Endothelial cell of umbilical vein (primary cell): Measurements from ENCODE around the gene CTNNB1. TPM values are rescaled to one million over a fixed set of nuclear protein-coding genes. Genes with fewer than 3 reads are reported as not detected.

Experiments
- BruUV-seq: library from RNA; stranded (reverse); fragments of 400-500 nt; replicated peaks from 2 replicates; lab custom pipeline; 2021; lab: Mats Ljungman, UMichigan
- CTCF ChIA-PET: fragments of 300-600, 350-600 bp; sonication (Branson Sonifier 250); formaldehyde crosslinking; loops from one replicate; lab custom pipeline; 2021; ENCODE audit warnings: antibody characterized with exemption, inconsistent platforms; lab: Charles Lee
- POLR2A ChIA-PET: fragments of 300-600, 350-600 bp; sonication (Branson Sonifier 250); formaldehyde crosslinking; loops from one replicate; lab custom pipeline; 2021; ENCODE audit warnings: antibody characterized with exemption, inconsistent platforms; lab: Charles Lee
- DNase-seq: peaks from one replicate; pipeline ENCODE4 v3.0.0-alpha.2; 2011; ENCODE audit warnings: low read depth, low spot score
- FAIRE-seq: peaks from 2 replicates; lab custom pipeline; 2011; peaks lifted over from hg19 to GRCh38; lab: Jason Lieb, UNC
- H2AFZ ChIP-seq: 2 replicates; pipeline ENCODE4 v1.6.0; 2012; ENCODE audit warnings: low read depth, low read length, control low read depth, inconsistent platforms
- H3K27ac ChIP-seq: 2 replicates; pipeline ENCODE4 v1.5.1; 2011; ENCODE audit warnings: low read depth, mild to moderate bottlenecking, control low read depth, low read length, moderate library complexity; ENCODE audit not compliant: insufficient read depth
- H3K27me3 ChIP-seq, 2 experiments: 2 replicates each; pipeline versions ENCODE4 v1.6.0 to v1.6.1; 2011; ENCODE audit warnings: low read length in 2 of 2, mixed read lengths in 1 of 2; ENCODE audit not compliant: control insufficient read depth in 2 of 2, insufficient read depth in 2 of 2
- H3K36me3 ChIP-seq, 2 experiments: 2 replicates in 1 of 2; 3 replicates in 1 of 2; pipeline ENCODE4 v1.5.1; 2011; ENCODE audit warnings: low read length in 2 of 2, mild to moderate bottlenecking in 1 of 2, moderate library complexity in 1 of 2; ENCODE audit not compliant: control insufficient read depth in 2 of 2, insufficient read depth in 2 of 2; ENCODE audit errors: extremely low read depth in 1 of 2
- H3K4me1 ChIP-seq: 3 replicates; pipeline ENCODE4 v1.5.1; 2011; ENCODE audit warnings: mild to moderate bottlenecking, low read length; ENCODE audit not compliant: control insufficient read depth, insufficient read depth; ENCODE audit errors: extremely low read depth
- H3K4me2 ChIP-seq: 2 replicates; pipeline ENCODE4 v1.6.1; 2011; ENCODE audit warnings: low read length, control low read depth, mixed read lengths; ENCODE audit not compliant: insufficient read depth
- H3K4me3 ChIP-seq, 3 experiments: fragments of 200-600 bp in 1 of 3; sonication (generic), shearing (Covaris generic) in 1 of 3; replicated peaks in 1 of 3; 2 replicates each; pipeline ENCODE4 v1.5.1; 2011 to 2016; ENCODE audit warnings: control low read depth in 3 of 3, low read length in 3 of 3, mild to moderate bottlenecking in 2 of 3, inconsistent platforms in 1 of 3, low read depth in 1 of 3, moderate library complexity in 1 of 3; ENCODE audit not compliant: insufficient read depth in 1 of 3
- H3K79me2 ChIP-seq: 2 replicates; pipeline ENCODE4 v1.6.0; 2012; ENCODE audit warnings: low read length, inconsistent platforms; ENCODE audit not compliant: control insufficient read depth, insufficient read depth
- H3K9ac ChIP-seq: replicated peaks from 2 replicates; pipeline ENCODE3; 2011; ENCODE audit warnings: low read length, control low read depth; ENCODE audit not compliant: insufficient read depth; ENCODE audit errors: extremely low read depth
- H3K9me1 ChIP-seq: replicated peaks from 3 replicates; pipeline ENCODE4 v1.6.0; 2011; ENCODE audit warnings: mild to moderate bottlenecking, low read length; ENCODE audit not compliant: control insufficient read depth, insufficient read depth; ENCODE audit errors: extremely low read depth
- H3K9me3 ChIP-seq: replicated peaks from 2 replicates; pipeline ENCODE4 v1.5.1; 2012; ENCODE audit warnings: low read length, inconsistent platforms; ENCODE audit not compliant: control insufficient read depth, insufficient read depth
- H4K20me1 ChIP-seq: replicated peaks from 2 replicates; pipeline ENCODE3; 2011; ENCODE audit warnings: mild to moderate bottlenecking, low read length; ENCODE audit not compliant: control insufficient read depth, insufficient read depth; ENCODE audit errors: extremely low read depth
- CTCF ChIP-seq, 2 donors: IDR thresholded peaks; 1 replicate in 1 of 2; 2 replicates in 1 of 2; pipeline ENCODE4 v1.5.1; 2011; ENCODE audit warnings: low read length in 2 of 2, mild to moderate bottlenecking in 2 of 2, moderate library complexity in 2 of 2, control low read depth in 1 of 2, inconsistent platforms in 1 of 2, low read depth in 1 of 2; ENCODE audit not compliant: insufficient read depth in 1 of 2; ENCODE audit errors: extremely low read depth in 1 of 2
- EZH2 ChIP-seq: IDR thresholded peaks from 2 replicates; pipeline ENCODE4 v1.6.1; 2012; ENCODE audit warnings: borderline replicate concordance, low read depth, mild to moderate bottlenecking, moderate library complexity, low read length, inconsistent platforms; ENCODE audit not compliant: severe bottlenecking
- FOS ChIP-seq: IDR thresholded peaks from 2 replicates; pipeline ENCODE4 v1.6.1; 2011; ENCODE audit warnings: mild to moderate bottlenecking, low read length, moderate library complexity, borderline replicate concordance; ENCODE audit not compliant: insufficient read depth
- GATA2 ChIP-seq: IDR thresholded peaks from 2 replicates; pipeline ENCODE4 v1.7.0; 2011; ENCODE audit warnings: low read depth, mild to moderate bottlenecking, moderate library complexity, mixed read lengths, low read length; ENCODE audit not compliant: insufficient read length, insufficient read depth
- JUN ChIP-seq: IDR thresholded peaks from 2 replicates; pipeline ENCODE4 v1.6.1; 2011; ENCODE audit warnings: borderline replicate concordance, low read depth; ENCODE audit not compliant: insufficient read length, insufficient read depth
- MAX ChIP-seq: IDR thresholded peaks from 2 replicates; pipeline ENCODE4 v1.6.1; 2011; ENCODE audit not compliant: insufficient read depth, insufficient read length
- MYC ChIP-seq: IDR thresholded peaks from one replicate; pipeline ENCODE4 v1.6.1; 2011; ENCODE audit warnings: mild to moderate bottlenecking, low read depth, low read length
- POLR2A ChIP-seq: IDR thresholded peaks from 2 replicates; pipeline ENCODE4 v1.6.1; 2012; ENCODE audit warnings: low read depth, mild to moderate bottlenecking, control low read depth, low read length
- POLR2AphosphoS5 ChIP-seq: IDR thresholded peaks from 2 replicates; pipeline ENCODE4 v1.6.1; 2012; ENCODE audit warnings: low read depth, mild to moderate bottlenecking, control low read depth, low read length, moderate library complexity; ENCODE audit not compliant: insufficient read depth
- dilution Hi-C: fragments of 300-500 bp; cut with MboI; formaldehyde crosslinking; loops from one replicate; pipeline ENCODE4 v1.15.0; 2019; ENCODE audit warnings: low sequenced_read_pairs; ENCODE audit not compliant: extremely low pct_ligation_motif_present
- intact Hi-C: fragments of 100-400 bp; cut with micrococcal nuclease; formaldehyde crosslinking; loops from one replicate; pipeline ENCODE4 v1.10.0; 2022
- polyA plus RNA-seq, 4 experiments: library from polyadenylated mRNA; depleted of rRNA in 3 of 4; stranded (reverse) in 3 of 4; unstranded in 1 of 4; fragments of >200 nt; gene quantifications; 2 replicates each; pipeline versions ENCODE4 v1.2.1 to v1.2.3, GENCODE V29; 2011 to 2012; ENCODE audit warnings: missing spikeins in 1 of 4
- total RNA-seq: library from RNA; stranded (reverse); gene quantifications from 2 replicates; pipeline ENCODE4 v1.2.3, GENCODE V29; 2021

Gene CTNNB1
- total and polyA plus RNA-seq, 2 donors (not counting 3 experiments of a cell fraction or from before 2014, with no cell fraction given): 513 to 906 TPM

- TF ChIP-seq JUN (no peak), CTCF (IDR thresholded peaks at IDR 0.05; ENCODE audit: extremely low read depth in 1 of 2, insufficient read depth in 1 of 2, low read depth in 1 of 2, low read length in 2 of 2) (no peak), EZH2 (no peak), POLR2A (no peak), MYC (no peak), POLR2AphosphoS5 (no peak), GATA2 (no peak), FOS (no peak), MAX (no peak)
- Histone ChIP-seq H3K9me3 (no peaks in the 10 kb centered on the region), H3K4me2 (no peak overlapping the region), H3K27ac (no peak overlapping the region), H3K36me3 (no peaks in the 10 kb centered on the region), H3K9ac (no peak overlapping the region), H3K4me1 (no peaks in the 10 kb centered on the region), H4K20me1 (no peaks in the 10 kb centered on the region), H3K79me2 (no peaks in the 10 kb centered on the region), H3K4me3 (no peak overlapping the region), H2AFZ (no peak overlapping the region), H3K9me1 (no peaks in the 10 kb centered on the region), H3K27me3 (peaks cover 3 to 4% of the 10 kb centered on the region in 2 experiments)
- dilution Hi-C loops (no loop called here), intact Hi-C loops (no loop called here)
- no peak for FAIRE-seq
- CTCF ChIA-PET: no interaction called here
- POLR2A ChIA-PET: no interaction called here
- DNase-seq: no peak
- BruUV-seq: no TSS peak
Measured at GRCh38 chr3:41167722-41168497, 31.4 kb upstream of the CTNNB1 start.
